GM12891 (cell line): ENCODE results near the gene CEP57.
"Not testable (repeated sequence)": the region's sequence is repeated elsewhere in the genome, so short reads cannot be mapped to it uniquely, and the experiment has no call there.

Source experiments
- DNase-seq: peaks from one replicate; pipeline ENCODE4 v3.0.0; 2011; ENCODE audit warnings: low spot score; ENCODE audit not compliant: insufficient read length
- FAIRE-seq: peaks from 2 replicates; lab custom pipeline; 2011; peaks lifted over from hg19 to GRCh38; lab: Jason Lieb, UNC
- PAX5 ChIP-seq: IDR thresholded peaks from 2 replicates; pipeline ENCODE4 v1.6.1; 2011; ENCODE audit warnings: low read length, moderate library complexity, mild to moderate bottlenecking; ENCODE audit not compliant: insufficient read depth, severe bottlenecking
- POLR2A ChIP-seq: IDR thresholded peaks from 2 replicates; pipeline ENCODE4 v1.6.1; 2011; ENCODE audit warnings: low read depth, low read length, control low read depth
- POLR2AphosphoS5 ChIP-seq: IDR thresholded peaks from 2 replicates; pipeline ENCODE4 v1.6.1; 2011; ENCODE audit warnings: low read depth, low read length, control low read depth
- POU2F2 ChIP-seq: IDR thresholded peaks from 2 replicates; pipeline ENCODE4 v1.6.1; 2011; ENCODE audit warnings: low read depth, mild to moderate bottlenecking, control low read depth, low read length, moderate library complexity
- SPI1 ChIP-seq: IDR thresholded peaks from 2 replicates; pipeline ENCODE4 v1.6.1; 2011; ENCODE audit warnings: low read depth, low read length, control low read depth
- TAF1 ChIP-seq: IDR thresholded peaks from 2 replicates; pipeline ENCODE4 v1.6.1; 2011; ENCODE audit warnings: low read depth, low read length, control low read depth

The CEP57 gene

GRCh38 chr11:95850137-95850536 lies 59.8 kb downstream of the CEP57 start:
- TF ChIP-seq TAF1 (no peak), SPI1 (no peak)
- DNase-seq, result no peak
- no peak for FAIRE-seq

- no peak for DNase-seq
- FAIRE-seq, result no peak
- TF ChIP-seq SPI1, result no peak
- no peak for TF ChIP-seq TAF1
- no peak for TF ChIP-seq POLR2A
- TF ChIP-seq PAX5, result no peak
- no peak for TF ChIP-seq POU2F2
- TF ChIP-seq POLR2AphosphoS5, result no peak
These were observed 62.8 kb downstream of the CEP57 start for GRCh38 chr11:95853138-95853537.

- no peak for DNase-seq
- FAIRE-seq, result no peak
- TF ChIP-seq POU2F2, result no peak
- no peak for TF ChIP-seq POLR2A
- no peak for TF ChIP-seq SPI1
- TF ChIP-seq POLR2AphosphoS5, result no peak
- TF ChIP-seq TAF1, result no peak
- no peak for TF ChIP-seq PAX5
These were observed 63.6 kb downstream of the CEP57 start for GRCh38 chr11:95853862-95854261.

GRCh38 chr11:95854362-95854761 lies 64.1 kb downstream of the CEP57 start:
- DNase-seq, FAIRE-seq: not testable (repeated sequence)

- not testable (repeated sequence) for DNase-seq, FAIRE-seq
These were observed 69.7 kb downstream of the CEP57 start for GRCh38 chr11:95860024-95860423.

GRCh38 chr11:95863486-95864140 lies 73.3 kb downstream of the CEP57 start:
- TF ChIP-seq TAF1 (no peak), SPI1 (no peak), PAX5 (no peak), POLR2AphosphoS5 (no peak), POU2F2 (no peak), POLR2A (no peak)
- FAIRE-seq, result no peak

GRCh38 chr11:95867105-95867504 lies 76.8 kb downstream of the CEP57 start:
- TF ChIP-seq PAX5 (no peak), POLR2A (no peak), TAF1 (no peak), POU2F2 (no peak), SPI1 (no peak), POLR2AphosphoS5 (no peak)
- DNase-seq (no peak), FAIRE-seq (no peak)

More at GRCh38 chr11:95863486-95864140, 73.3 kb downstream of the CEP57 start:
- no peak for DNase-seq

- not testable (repeated sequence) for FAIRE-seq, DNase-seq
These were observed 80.6 kb downstream of the CEP57 start for GRCh38 chr11:95870877-95871276.

- FAIRE-seq, result no peak
These were observed 87.0 kb downstream of the CEP57 start for GRCh38 chr11:95877291-95877690.

More at GRCh38 chr11:95877291-95877690, 87.0 kb downstream of the CEP57 start:
- DNase-seq, result no peak
- TF ChIP-seq PAX5, result no peak
- no peak for TF ChIP-seq POU2F2
- TF ChIP-seq SPI1, result no peak
